HEK293 (cell line): ENCODE results near the gene KIF22.

ENCODE experiments used
- BCL11A ChIP-seq: fragments of 450-650 bp; formaldehyde crosslinking; IDR thresholded peaks from 2 replicates; pipeline ENCODE4 v1.5.1; 2016; ENCODE audit warnings: low read depth, missing biosample characterization, missing genetic modification characterization
- CTCF ChIP-seq: fragments of 450-650 bp; formaldehyde crosslinking; IDR thresholded peaks from 2 replicates; pipeline ENCODE4 v1.5.1; 2016; ENCODE audit warnings: missing biosample characterization, missing genetic modification characterization
- IKZF3 ChIP-seq: fragments of 450-650 bp; IDR thresholded peaks from 2 replicates; pipeline ENCODE4 v1.5.0; 2018; ENCODE audit warnings: missing biosample characterization, mild to moderate bottlenecking, missing genetic modification characterization, moderate library complexity
- SCRT2 ChIP-seq: fragments of 450-650 bp; formaldehyde crosslinking; IDR thresholded peaks from 2 replicates; pipeline ENCODE4 v1.5.1; 2016; ENCODE audit warnings: missing biosample characterization, missing genetic modification characterization
- YY1 ChIP-seq: fragments of 450-650 bp; formaldehyde crosslinking; IDR thresholded peaks from 2 replicates; pipeline ENCODE4 v1.5.1; 2018; ENCODE audit warnings: missing biosample characterization, missing genetic modification characterization
- ZBTB26 ChIP-seq: fragments of 450-650 bp; formaldehyde crosslinking; optimal IDR thresholded peaks from 2 replicates; pipeline ENCODE3; 2016; ENCODE audit warnings: missing biosample characterization, mild to moderate bottlenecking, missing genetic modification characterization
- ZNF114 ChIP-seq: fragments of 450-650 bp; formaldehyde crosslinking; IDR thresholded peaks from 2 replicates; pipeline ENCODE4 v1.5.0; 2017; ENCODE audit warnings: missing biosample characterization, missing genetic modification characterization
- ZNF274 ChIP-seq, 2 experiments: fragments of 200-500 bp in 1 of 2; fragments of 450-650 bp in 1 of 2; sonication (Bioruptor generic) in 1 of 2; formaldehyde crosslinking in 1 of 2; IDR thresholded peaks; 2 replicates each; pipeline versions ENCODE4 v1.5.1 to v1.6.1; 2014 to 2016; ENCODE audit warnings: borderline replicate concordance in 1 of 2, inconsistent platforms in 1 of 2, low read length in 1 of 2, missing biosample characterization in 1 of 2, missing genetic modification characterization in 1 of 2
- ZNF433 ChIP-seq: fragments of 450-650 bp; formaldehyde crosslinking; IDR thresholded peaks from 2 replicates; pipeline ENCODE4 v1.5.1; 2016; ENCODE audit warnings: missing biosample characterization, missing genetic modification characterization, low read depth
- ZNF549 ChIP-seq: fragments of 450-650 bp; IDR thresholded peaks from 2 replicates; pipeline ENCODE4 v1.5.1; 2018; ENCODE audit warnings: missing biosample characterization, missing genetic modification characterization, mild to moderate bottlenecking, inconsistent platforms, moderate library complexity
- TF ChIP-seq, protein P1 (sequence below): fragments of 450-650 bp; formaldehyde crosslinking; IDR thresholded peaks from 2 replicates; pipeline ENCODE4 v1.5.1; 2016; ENCODE audit warnings: missing biosample characterization, missing genetic modification characterization

GRCh38 chr16:29753516-29753915 is 37.0 kb upstream of the KIF22 start:
- TF ChIP-seq ZNF433 (tag by site-specific recombination) (no peak), CTCF (no peak), ZBTB26 (no peak), BCL11A (no peak), YY1 (tag by site-specific recombination) (no peak), ZNF549 (tag by site-specific recombination) (no peak), IKZF3 (tag by site-specific recombination) (no peak), SCRT2 (tag by site-specific recombination) (no peak), ZNF114 (no peak), ZNF274 (IDR thresholded peaks at IDR 0.05; ENCODE audit: low read length) (no peak), ZNF274 (tag by site-specific recombination; IDR thresholded peaks at IDR 0.05; ENCODE audit: borderline replicate concordance) (no peak)
- TF ChIP-seq, protein P1, sequence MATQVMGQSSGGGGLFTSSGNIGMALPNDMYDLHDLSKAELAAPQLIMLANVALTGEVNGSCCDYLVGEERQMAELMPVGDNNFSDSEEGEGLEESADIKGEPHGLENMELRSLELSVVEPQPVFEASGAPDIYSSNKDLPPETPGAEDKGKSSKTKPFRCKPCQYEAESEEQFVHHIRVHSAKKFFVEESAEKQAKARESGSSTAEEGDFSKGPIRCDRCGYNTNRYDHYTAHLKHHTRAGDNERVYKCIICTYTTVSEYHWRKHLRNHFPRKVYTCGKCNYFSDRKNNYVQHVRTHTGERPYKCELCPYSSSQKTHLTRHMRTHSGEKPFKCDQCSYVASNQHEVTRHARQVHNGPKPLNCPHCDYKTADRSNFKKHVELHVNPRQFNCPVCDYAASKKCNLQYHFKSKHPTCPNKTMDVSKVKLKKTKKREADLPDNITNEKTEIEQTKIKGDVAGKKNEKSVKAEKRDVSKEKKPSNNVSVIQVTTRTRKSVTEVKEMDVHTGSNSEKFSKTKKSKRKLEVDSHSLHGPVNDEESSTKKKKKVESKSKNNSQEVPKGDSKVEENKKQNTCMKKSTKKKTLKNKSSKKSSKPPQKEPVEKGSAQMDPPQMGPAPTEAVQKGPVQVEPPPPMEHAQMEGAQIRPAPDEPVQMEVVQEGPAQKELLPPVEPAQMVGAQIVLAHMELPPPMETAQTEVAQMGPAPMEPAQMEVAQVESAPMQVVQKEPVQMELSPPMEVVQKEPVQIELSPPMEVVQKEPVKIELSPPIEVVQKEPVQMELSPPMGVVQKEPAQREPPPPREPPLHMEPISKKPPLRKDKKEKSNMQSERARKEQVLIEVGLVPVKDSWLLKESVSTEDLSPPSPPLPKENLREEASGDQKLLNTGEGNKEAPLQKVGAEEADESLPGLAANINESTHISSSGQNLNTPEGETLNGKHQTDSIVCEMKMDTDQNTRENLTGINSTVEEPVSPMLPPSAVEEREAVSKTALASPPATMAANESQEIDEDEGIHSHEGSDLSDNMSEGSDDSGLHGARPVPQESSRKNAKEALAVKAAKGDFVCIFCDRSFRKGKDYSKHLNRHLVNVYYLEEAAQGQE (tag by site-specific recombination), result no peak
